ENCODE measurements around the gene NPC1L1.
"Not testable (repeated sequence)": the region's sequence is repeated elsewhere in the genome, so short reads cannot be mapped to it uniquely, and the experiment has no call there.

Gene NPC1L1

DNA sequence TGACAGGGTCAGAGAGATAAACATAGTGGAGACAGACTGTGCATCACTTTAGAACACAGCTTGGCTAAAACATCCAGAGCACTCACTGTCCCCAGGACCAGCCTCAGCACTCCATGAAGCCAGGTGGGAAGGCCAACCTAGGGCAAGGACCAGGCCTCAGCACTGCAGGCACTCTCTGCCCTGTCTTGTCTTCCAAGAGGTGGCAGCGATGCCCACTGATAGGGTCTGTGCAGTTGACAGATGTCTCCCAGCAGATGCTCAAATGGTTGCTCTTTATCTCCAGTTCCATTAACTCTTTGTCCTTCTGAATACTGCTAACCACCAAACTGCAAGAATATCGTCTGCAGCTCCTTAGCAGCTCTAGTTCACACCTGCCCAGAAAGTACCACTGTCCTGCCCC is 23.5 kb upstream of the NPC1L1 start:
- no peak for FAIRE-seq

DNA sequence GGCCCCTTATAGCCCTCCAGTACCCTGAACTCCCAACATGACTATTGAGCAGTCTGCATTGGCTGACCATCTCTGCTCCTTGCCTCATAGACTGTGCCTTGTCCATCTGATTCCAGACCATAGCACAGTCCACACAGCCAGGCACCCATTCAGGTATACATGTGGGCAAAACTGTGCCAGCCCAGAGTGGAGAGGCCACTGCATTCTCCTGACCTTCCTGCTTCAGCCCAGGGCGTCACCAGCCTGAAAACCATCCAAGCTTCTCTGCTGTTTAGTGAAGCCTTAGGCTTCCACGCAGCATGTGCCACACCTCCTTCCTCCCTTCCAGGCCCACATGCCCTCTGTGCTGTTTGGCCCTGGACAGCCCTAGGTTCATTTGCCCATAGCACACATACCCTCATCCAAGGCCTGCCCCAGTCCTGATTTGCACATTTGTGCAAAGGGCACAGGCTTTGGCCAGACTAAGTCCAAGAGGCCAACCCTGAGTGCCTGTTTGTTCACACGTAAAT is 22.1 kb upstream of the NPC1L1 start:
- no peak for FAIRE-seq

DNA sequence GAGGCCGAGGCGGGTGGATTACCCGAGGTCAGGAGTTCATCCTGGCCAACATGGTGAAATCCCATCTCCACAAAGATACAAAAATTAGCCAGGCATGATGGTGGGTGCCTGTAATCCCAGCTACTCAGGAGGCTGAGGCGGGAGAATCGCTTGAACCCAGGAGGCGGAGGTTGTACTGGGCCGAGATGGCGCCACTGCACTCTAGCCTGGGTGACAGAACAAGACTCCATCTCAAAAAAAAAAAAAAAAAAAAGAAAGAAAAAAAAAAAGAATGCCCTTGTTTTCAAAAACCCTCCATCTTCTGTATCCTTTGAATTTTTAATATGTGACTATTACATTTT is 21.5 kb upstream of the NPC1L1 start:
- not testable (repeated sequence) for FAIRE-seq

DNA sequence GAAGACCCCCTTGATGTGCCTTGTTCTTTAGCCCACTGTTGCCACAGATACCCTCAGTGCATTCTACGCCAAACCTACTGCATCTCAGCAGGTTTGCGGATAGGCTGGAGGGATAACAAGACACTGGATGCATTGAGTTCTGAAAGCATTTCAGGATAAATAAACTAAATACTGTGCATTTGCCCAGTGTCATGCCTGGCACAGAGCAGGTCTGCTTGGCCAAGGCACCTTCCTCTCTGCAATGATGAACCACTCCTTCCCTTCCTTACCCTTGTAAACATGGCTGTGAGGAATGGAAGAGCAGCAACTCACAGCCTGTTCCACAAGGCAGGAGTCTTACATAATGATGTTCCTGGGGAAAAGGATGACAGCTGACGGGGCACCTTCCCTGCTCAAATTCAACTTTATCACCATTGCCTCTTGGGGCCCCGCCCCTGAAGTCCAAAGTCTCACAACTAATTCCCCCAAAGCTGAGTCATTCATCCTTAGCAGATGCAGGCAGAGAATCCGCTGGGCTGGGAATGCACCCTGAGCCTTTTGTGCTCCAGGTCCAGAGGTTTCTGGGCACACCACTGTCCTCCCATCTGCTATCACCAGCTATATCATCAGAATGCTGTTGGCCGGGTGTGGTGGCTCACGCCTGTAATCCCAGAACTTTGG is 21.0 kb upstream of the NPC1L1 start:
- no peak for FAIRE-seq

DNA sequence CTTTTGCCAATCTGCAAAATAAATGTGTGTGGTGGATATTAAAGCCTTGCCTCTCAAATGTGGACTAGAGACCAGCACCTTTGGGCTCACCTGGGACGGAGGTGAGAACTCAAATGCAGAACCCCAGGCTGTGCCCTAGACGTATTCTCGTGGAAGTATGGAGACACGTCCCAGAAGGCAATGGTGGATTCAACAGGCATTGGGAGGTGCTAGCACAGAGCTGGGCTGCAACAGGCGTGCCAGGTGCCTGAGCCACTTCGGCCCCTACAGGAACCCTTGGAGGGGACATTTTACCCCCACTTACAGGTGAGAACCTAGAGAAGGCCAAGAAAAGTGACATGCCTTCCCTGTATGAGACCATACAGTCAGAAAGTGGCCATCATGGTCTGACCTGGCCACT is 20.4 kb upstream of the NPC1L1 start:
- no peak for FAIRE-seq

DNA sequence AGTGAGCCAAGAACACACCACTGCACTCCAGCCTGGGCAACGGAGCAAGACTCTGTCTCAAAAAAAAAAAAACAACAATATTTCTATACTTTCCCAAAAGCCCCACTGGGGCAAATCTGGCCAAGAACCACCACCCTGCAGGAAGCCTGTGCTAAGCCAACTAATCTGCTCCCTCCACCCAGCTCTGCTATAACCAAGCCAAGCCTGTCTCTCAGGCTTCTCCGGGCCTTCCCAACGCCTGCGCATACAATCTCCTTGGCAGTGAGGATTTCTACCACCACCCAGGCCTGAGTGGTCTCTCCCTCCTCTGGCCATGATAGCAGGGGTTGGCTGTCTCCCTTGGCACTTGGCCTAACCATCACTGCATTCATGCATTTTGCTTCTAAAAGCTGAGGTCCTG is 18.4 kb upstream of the NPC1L1 start:
- FAIRE-seq: no peak

DNA sequence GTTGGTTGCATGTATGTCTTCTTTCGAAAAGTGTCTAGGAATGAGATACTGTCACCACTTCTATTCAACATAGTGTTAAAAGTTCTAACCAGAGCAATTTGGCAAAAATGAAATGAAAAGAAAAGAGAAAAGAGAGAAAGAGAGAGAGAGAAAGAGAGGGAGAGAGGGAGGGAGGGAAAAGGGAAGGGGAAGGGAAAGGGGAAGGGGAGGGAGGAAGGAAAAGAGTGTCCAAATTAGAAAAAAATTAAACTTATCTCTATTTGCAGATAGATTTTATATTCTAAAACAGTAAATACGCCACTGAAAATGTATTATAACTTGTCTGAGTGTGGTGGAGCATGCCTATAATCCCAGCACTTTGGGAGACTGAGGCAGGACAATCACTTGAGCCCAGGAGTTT is 16.4 kb upstream of the NPC1L1 start:
- no peak for FAIRE-seq

DNA sequence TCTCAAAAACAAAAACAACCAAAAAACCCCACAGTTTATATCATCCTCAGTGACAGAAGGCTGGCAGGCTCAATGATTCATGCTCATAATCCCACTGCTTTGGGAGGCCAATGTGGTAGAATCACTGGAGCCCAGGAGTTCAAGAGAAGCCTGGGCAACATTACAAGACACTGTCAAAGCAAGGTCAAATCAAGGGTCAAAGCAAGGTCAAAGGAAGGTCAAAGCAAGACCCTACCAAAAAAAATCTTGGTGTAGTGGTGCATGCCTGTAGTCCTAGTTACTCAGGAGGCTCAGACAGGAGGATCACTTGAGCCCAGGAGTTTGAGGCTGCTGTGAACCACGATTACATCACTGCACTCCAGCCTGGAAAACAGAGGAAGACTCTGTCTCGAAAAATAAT is 14.2 kb upstream of the NPC1L1 start:
- FAIRE-seq: no peak

DNA sequence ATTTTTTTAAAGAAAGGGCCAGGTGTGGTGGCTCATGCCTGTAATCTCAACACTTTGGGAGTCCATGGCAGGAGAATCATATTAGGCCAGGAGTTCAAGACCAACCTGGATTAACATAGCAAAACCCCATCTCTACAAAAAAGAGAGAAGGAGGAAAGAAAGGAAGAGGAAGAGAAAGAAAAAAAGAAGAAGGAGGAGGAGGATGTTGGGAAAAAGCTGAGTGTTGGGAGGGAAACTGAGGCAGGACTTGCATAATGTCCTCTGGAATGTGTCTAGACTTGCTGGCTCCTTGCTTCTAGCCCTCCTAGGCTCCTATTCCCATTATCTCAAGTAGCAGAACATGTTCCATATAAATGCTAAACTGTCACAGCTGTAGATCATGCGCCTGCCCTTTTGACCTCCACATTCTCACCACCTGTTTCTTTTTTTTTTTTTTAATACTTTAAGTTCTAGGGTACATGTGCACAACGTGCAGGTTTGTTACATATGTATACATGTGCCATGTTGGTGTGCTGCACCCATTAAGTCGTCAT is 11.4 kb upstream of the NPC1L1 start:
- FAIRE-seq: not testable (repeated sequence)

DNA sequence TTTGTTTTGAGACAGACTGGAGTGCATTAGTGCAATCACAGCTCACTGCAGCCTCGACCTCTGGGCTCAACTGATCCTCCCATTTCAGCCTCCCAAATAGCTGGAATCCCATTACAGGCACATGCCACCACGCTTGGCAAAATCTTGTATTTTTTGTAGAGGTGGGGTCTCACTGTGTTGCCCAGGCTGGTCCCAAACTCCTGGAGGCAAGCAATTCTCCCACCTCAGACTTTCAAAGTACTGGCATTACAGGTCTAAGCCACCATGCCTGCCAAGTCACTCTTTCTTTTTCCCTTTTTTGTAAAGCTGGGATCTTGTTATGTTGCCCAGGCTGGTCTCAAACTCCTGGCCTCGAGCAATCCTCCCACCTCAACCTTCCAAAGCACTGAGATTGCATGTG is 8.3 kb upstream of the NPC1L1 start:
- FAIRE-seq: no peak

DNA sequence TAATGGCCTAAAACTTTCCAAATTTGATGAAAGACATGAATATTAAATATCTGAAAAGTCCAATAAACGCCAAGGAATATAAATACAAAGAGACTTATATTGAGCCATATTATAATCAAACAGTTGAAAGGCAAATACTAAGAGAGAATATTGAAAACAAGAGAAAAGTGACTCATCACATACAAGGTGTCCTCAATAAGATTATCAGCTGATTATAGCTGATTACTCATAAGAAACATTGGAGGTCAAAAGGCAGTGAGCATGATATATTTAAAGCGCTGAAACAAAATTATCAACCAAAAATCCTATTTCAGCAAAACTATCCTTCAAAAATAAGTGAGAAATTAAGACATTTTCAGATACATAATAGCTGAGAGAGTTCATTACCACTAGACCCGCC is 7.8 kb upstream of the NPC1L1 start:
- FAIRE-seq: no peak

DNA sequence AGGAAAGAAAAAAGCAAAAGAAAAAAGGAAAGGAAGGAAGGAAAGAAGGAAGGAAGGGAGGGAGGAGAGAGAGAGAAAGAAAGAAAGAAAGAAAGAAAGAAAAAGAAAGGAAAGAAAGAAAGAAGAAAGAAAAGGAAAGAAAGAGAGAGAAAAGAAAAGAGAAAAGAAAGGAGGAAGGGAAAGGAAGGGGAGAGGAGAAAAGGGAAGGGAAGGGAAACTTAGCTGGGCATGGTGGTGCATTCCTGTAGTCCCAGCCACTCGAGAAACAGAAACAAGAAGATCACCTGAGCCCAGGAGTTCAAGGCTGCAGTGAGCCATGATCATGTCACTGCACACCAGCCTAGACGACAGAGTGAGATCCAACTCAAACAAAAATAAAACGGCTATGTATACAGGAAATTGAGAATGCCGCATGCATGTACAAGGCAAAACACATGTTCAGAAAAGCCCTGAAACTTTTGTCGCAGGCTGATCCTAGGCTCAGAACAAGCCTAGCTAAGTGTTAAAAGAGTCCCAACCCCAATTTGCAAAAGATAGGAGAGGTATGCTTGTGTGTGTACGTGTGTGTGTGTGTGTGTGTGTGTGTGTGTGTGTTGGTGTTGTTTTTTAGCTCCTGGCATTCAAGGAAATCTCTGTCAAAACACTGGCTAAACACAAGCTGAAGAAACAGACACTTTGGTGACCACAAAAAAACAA is 6.6 kb upstream of the NPC1L1 start:
- no peak for FAIRE-seq

DNA sequence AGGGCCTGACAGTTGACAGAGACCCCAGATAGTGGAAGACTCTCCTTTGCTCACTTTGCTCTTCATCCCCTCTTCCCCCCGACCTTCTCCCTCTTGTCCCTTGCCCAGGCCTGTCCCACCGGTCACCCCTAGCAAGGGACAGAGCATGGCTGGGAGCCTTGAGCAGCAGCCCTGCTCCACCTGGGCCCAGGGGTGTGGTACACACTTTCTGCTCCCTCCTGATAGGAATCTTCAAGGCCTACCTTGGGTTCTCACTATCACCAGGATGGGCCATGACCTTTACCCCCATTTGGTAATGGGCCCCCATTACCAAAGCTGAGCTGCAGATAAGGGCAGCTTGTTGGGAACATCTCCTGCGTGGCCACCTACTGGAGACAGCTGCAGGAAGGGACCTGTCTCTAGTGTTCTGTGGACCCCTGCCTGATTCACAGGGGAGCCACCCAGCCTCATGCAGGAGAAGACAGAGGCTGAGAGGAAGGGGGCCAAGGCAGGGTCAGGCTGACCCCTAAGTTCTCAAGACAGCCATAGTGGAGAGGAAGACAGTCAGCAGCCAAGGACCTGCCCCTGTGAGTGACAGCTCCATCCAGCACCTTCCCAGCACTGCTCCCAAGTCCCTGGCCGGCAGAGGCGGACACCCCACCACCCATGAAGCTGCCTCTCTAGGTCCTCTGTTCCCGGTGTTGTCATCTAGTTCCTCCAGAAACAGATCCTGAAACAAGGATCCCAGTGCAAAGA is 913 bp upstream of the NPC1L1 start:
- FAIRE-seq: no peak

DNA sequence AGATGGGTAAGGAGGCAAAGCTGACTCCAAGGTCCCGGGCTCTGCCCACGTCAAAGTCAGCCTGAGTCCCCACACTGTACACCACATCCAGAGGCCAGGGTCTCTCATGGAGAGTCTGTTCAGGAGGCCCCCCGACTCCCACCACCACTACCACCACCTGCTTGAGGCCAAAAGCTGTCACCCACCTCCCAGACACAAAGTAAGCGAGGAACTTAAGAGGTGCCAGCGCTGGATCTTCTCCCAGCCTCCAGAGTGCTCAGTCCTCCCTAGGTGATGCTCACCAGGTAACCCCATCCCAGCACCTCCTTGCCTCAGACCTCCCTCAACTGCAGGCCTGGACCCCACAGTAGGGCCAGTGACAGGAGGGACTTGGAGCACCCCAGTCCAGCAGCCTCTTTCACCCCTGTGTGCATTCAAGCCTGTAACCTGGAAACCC is 520 bp downstream of the NPC1L1 start:
- no peak for FAIRE-seq

DNA sequence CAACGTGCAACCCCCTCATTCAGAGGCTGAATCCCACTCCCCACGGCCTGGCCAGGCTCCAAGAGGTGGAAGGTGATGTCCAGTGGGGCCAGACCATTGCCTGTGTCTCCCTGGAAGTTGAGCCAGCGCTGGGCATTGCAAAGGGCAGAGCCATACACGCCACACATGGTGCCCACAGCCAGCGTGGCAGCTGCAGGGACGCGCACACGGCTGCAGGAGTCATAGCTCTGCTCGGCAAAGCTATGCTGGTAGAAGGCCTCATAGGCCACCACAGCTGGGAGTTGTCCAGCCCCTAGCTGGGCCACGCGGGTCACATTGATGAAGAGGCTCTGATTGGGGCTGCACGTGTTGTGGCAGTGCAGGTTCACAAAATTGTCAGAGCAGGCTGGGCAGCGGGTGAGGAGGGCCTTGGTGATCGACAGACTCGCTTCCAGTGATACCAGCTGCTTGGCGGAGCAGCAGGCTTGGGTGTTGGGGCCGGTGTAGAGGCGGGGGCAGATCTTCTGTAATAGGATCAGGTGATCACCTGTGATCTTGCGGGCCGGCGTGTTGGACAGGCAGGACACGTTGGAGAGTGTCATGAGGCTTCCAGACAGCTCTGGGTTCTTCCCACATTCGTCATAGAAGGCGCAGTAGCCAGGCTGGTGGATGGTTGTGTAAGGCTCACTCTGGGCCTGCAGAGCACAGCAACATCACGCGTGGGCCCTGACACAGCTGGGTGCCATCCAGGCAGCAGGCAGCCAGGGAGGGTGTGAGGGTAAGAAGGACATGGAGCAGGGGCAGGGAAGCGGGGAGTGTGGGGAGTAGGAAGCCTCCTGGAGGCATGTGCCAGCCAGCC is 1.2 kb downstream of the NPC1L1 start:
- no peak for FAIRE-seq

DNA sequence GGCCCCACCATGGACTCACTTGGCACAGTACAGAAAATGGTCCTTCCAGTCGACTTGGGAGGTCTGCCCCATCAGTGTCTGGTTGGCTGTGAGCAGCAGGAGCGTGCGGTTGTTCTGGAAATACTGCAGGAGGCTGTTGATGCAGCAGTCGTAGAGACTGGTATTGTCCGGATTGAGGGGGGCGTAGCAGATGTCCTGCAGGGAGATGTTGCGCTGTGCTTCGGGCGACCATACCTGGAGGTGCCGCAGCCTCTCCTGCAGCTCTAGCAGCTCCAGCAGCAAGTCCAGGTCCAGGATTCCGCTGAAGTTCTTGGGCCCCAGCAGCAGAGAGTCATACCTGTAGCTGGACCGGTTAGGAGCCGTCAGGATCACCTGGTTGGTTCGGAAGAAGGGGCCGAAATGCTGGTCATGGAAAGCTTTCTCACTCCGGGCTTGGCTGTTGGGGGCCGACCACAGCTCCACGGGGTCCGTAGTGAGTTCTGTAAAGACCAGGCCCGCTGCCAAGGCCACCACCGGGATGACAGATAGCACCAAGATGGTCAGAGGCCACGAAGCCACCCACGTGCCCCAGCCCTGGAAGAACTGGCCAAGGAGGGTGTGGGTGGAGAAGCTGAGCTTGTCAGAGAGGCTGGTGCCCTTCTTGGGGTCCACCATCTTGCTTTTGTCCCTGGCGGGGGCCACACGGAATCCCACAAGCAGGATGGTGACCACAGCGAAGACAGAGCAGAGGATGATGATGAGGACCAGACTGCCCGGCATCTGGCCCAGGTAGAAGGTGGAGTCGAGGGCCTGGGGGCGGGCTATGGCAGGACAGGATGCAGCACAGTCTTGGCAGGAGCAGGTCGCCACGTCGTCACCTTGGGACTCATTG is 2.1 kb downstream of the NPC1L1 start:
- no peak for FAIRE-seq

DNA sequence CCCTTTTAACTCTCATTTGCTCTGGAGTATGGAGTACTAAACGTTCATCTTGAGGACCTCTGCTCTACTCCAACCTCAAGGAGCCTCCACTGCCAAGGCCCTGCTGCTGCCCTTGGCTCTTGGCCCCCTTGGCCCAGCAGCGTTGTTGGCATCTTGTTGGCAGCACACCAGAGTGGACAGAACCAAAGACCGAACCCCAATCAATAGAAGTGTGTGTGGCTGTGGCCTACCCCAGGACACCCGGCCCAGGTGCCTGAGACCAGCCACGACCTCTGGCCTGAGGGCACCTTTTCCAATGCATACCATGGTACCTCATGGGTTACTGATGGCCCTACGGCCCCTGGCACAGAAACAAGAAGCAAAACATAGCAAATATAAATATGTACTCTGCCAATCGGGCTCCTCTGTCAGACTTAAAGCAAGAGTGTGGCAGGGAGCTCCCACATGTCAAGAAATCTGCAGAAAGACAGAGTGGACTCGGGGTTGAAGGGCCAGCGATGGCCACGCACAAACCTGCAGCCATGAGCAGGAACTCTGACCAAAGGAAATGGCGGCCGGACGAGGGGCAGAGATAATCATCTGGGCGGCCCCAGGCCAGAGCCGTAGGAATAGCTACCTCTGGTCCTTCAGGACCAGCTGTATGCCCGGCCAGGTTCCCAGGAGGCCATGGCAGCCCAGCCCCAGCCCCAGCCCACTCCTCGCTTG is 2.9 kb downstream of the NPC1L1 start:
- no peak for FAIRE-seq

DNA sequence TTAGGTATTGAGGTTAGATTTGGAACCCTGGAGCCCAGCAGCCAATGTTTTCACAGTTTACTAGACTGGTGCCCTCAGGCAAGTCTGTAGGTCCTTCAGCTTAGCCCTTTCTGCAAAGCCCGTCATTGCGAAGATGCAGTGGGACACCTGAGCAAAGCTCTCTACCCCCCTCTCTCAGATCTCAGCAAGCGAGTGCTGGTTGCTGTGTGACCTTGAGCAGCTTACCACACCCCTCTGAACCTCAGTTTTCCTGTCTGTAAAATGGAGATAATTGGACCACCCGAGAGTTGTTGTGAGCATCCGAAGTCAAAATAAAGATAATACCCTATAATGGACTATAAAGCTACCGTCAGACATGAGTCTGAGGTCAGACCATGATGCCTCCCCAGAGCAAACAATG is 3.7 kb downstream of the NPC1L1 start:
- no peak for FAIRE-seq

DNA sequence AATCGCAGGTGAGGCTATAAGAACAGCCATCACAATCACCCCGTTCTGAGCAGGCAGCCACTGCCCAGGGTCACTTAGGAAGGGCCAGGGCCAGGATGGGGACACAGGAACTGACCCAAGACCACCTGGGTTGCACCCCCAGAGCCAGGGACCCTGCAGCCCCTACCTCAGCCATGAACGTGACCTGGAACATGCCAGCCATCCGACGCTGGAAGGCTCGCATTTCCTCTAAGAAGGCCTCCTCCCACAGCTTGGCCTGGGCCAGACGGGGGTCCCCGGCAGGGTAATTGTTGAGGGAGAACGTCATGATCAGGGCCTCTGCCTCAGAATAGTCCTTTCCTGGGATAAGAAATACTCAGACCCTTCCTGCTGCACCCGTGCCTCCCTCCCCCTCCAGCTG is 5.0 kb downstream of the NPC1L1 start:
- no peak for FAIRE-seq

DNA sequence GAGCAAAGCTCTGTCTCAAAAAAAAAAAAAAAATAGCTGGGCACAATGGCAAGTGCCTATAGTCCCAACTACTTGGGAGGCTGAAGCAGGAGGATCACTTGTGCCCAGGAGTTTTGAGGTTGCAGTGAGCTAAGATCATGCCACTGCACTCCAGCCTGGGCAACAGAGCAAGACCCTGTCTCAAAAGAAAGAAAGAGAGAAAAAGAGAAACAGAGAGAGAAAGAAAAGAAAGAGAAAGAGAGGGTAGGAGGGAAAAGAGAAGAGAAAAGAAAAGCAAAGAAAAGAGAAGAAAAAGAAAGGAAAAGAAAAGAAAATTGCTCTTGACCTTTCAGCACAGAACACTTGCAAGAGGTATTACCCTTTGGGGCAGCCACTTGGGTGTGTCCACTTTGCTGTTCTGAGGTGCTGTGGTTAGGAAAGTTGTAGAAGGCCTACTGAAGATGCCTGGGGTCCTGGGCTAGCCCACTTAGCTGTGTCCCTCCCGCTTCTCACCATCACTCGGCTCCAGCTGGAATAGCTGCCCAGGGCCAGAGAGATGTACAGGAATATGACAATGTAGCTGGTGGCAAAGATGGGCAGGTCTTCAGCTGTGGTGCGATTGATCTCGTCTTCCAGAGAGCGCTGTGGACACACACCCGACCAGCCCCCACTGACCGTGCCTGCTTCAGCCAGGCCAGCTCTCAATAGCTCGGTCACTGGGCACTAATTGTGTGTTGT is 5.6 kb downstream of the NPC1L1 start:
- no peak for FAIRE-seq

DNA sequence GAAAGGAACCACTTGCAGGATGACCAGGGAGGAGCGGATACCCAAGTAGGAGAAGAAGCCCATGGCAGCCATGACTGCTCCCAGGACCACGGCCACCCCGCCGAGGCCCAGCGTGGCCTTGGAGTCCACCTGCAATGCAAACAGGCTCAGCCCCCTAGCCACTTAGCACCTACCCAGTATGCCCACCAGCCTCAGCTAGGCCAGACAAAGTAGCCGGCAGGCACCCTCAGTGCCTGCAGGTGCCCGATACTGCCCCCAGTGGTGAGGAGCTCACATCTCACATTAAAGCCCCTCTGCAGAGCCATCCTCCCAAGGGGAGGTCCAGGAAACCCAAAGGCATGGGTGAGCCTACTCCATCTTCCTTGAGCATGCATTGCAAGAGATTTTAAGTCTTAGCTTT is 6.6 kb downstream of the NPC1L1 start:
- no peak for FAIRE-seq

Data from A204.1 (cell line).